ENCODE measurements around the gene PIGS.

DNA sequence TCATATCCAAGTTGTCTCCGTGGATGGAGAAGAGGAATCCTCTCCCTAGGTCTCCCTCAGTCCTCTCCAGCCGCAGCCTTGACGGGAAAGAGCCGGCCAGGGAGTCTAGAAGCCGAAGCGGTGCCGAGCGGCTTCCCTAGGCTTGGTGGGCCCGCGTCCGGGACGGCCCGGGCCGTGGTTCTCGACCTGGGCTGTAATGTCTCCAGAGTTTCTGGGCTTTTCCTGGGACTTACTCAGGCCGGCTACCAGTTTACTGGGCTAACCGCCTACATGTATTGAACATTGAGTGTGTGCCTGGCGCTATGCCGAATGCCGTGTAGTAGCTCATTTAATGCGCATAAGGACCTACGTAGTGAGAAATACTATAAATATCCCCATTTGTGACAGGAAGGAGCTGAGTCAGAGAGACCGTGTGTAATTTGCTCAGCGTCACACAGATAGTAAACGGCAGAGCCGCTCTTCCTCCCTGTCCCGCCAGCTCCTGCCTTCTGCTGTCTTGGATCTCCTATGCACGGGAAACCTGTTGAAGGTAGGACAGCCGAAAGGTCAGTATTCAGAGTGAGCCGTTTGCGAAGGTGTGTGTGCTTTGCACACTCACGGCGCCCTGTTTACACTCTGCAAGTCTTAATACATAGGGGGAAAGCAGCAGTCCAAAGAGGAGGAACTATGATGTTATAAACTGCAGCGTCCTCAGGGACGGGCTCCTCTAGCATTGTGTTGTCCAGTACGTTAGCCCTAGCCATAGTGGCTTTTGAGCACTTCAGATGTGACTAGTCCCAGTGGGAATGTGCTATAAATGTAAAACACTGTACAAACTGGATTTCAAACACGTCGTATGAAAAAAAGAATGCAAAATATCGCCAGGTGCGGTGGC is 28.2 kb upstream of the PIGS start:
- TF ChIP-seq, protein P1, sequence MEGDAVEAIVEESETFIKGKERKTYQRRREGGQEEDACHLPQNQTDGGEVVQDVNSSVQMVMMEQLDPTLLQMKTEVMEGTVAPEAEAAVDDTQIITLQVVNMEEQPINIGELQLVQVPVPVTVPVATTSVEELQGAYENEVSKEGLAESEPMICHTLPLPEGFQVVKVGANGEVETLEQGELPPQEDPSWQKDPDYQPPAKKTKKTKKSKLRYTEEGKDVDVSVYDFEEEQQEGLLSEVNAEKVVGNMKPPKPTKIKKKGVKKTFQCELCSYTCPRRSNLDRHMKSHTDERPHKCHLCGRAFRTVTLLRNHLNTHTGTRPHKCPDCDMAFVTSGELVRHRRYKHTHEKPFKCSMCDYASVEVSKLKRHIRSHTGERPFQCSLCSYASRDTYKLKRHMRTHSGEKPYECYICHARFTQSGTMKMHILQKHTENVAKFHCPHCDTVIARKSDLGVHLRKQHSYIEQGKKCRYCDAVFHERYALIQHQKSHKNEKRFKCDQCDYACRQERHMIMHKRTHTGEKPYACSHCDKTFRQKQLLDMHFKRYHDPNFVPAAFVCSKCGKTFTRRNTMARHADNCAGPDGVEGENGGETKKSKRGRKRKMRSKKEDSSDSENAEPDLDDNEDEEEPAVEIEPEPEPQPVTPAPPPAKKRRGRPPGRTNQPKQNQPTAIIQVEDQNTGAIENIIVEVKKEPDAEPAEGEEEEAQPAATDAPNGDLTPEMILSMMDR (IDR thresholded peaks at IDR 0.05), result no peak
- no peak for TF ChIP-seq POLR2A (IDR thresholded peaks at IDR 0.05)
- TF ChIP-seq POLR2AphosphoS5 (IDR thresholded peaks at IDR 0.05), result peak; percentile 8
